K562 (cell line): Measurements from ENCODE around the gene ASIC3. TPM values are rescaled to one million over a fixed set of nuclear protein-coding genes. Genes with fewer than 3 reads are reported as not detected.

ENCODE experiments used
- ATAC-seq: fragments of 200-7000 bp; cut with Tn5 transposase; 3 replicates; pipeline ENCODE4 v1.9.1; 2020; ENCODE audit warnings: moderate library complexity
- BruUV-seq: library from RNA; stranded (reverse); fragments of 400-500 nt; replicated peaks from 2 replicates; lab custom pipeline; 2021; lab: Mats Ljungman, UMichigan
- CTCF ChIA-PET: fragments of 300-600 bp; formaldehyde crosslinking; extraction: SDS; loops from one replicate; lab custom pipeline; 2021; ENCODE audit warnings: low intra/inter-chr PET ratio; lab: Yijun Ruan, JAX
- POLR2A ChIA-PET: fragments of 300-600, 350-650 bp; sonication (Branson Sonifier 250); formaldehyde crosslinking; extraction: SDS; loops from one replicate; lab custom pipeline; 2021; ENCODE audit warnings: antibody characterized with exemption, inconsistent platforms; lab: Yijun Ruan, JAX
- DNase-seq, 4 experiments: peaks; one replicate each; pipeline versions ENCODE4 v3.0.0 to v3.0.0-alpha.2; 2011 to 2018; ENCODE audit warnings: low spot score in 3 of 4, mixed read lengths in 3 of 4; ENCODE audit errors: extremely low read depth in 1 of 4
- FAIRE-seq: peaks from 2 replicates; lab custom pipeline; 2011; peaks lifted over from hg19 to GRCh38; lab: Jason Lieb, UNC
- H2AFZ ChIP-seq: 2 replicates; pipeline ENCODE4 v1.6.0; 2011; ENCODE audit warnings: low read depth, low read length, control low read depth, inconsistent platforms
- H3K27ac ChIP-seq: fragments of 200-600 bp; 3 replicates; pipeline ENCODE4 v1.8.0; 2011; ENCODE audit warnings: low read depth, mild to moderate bottlenecking, control low read depth, inconsistent platforms, low read length, moderate library complexity, mixed read lengths; ENCODE audit errors: extremely low read depth
- H3K27me3 ChIP-seq, 2 experiments: fragments of 300-600 bp in 1 of 2; 2 replicates in 1 of 2; 3 replicates in 1 of 2; pipeline versions ENCODE4 v1.6.0 to v1.8.0; 2011; ENCODE audit warnings: inconsistent platforms in 2 of 2, low read length in 2 of 2, mild to moderate bottlenecking in 1 of 2, mixed read lengths in 1 of 2, moderate library complexity in 1 of 2; ENCODE audit not compliant: control insufficient read depth in 2 of 2, insufficient read depth in 2 of 2
- H3K36me3 ChIP-seq: fragments of 300-600 bp; 3 replicates; pipeline ENCODE4 v1.8.0; 2011; ENCODE audit warnings: mild to moderate bottlenecking, low read length, inconsistent platforms; ENCODE audit not compliant: control insufficient read depth, insufficient read depth
- H3K4me1 ChIP-seq, 2 experiments: fragments of 200-600 bp in 1 of 2; replicated peaks in 1 of 2; 2 replicates in 1 of 2; 3 replicates in 1 of 2; pipeline versions ENCODE4 v1.5.1 to v1.8.0; 2011; ENCODE audit warnings: inconsistent platforms in 2 of 2, low read length in 2 of 2, mild to moderate bottlenecking in 1 of 2, mixed read lengths in 1 of 2, moderate library complexity in 1 of 2; ENCODE audit not compliant: control insufficient read depth in 2 of 2, insufficient read depth in 2 of 2
- H3K4me2 ChIP-seq: 2 replicates; pipeline ENCODE4 v1.6.1; 2011; ENCODE audit warnings: low read length, control low read depth, inconsistent platforms, mixed read lengths; ENCODE audit not compliant: insufficient read depth
- H3K4me3 ChIP-seq: fragments of 200-600 bp; sonication (generic), shearing (Covaris generic); 2 replicates; pipeline ENCODE4 v1.5.1; 2016; ENCODE audit warnings: control low read depth, inconsistent platforms
- H3K79me2 ChIP-seq: fragments of 200-600 bp; 3 replicates; pipeline ENCODE4 v1.8.0; 2011; ENCODE audit warnings: low read length, inconsistent platforms; ENCODE audit not compliant: control insufficient read depth, insufficient read depth
- H3K9ac ChIP-seq, 2 experiments: 2 replicates each; pipeline versions ENCODE4 v1.6.0 to v1.6.1; 2011; ENCODE audit warnings: low read depth in 2 of 2, low read length in 2 of 2, control low read depth in 1 of 2, inconsistent platforms in 1 of 2, mild to moderate bottlenecking in 1 of 2, mixed read lengths in 1 of 2; ENCODE audit not compliant: insufficient read depth in 1 of 2
- H3K9me1 ChIP-seq: one replicate; pipeline ENCODE4 v1.6.0; 2011; ENCODE audit warnings: inconsistent platforms, mild to moderate bottlenecking, low read length, moderate library complexity; ENCODE audit not compliant: control insufficient read depth, insufficient read depth
- H3K9me3 ChIP-seq: replicated peaks from 2 replicates; pipeline ENCODE4 v1.5.1; 2011; ENCODE audit warnings: low read depth, low read length, inconsistent platforms; ENCODE audit not compliant: control insufficient read depth, insufficient read depth
- H4K20me1 ChIP-seq: replicated peaks from 2 replicates; pipeline ENCODE4 v1.6.1; 2011; ENCODE audit warnings: low read length, inconsistent platforms, mixed read lengths; ENCODE audit not compliant: control insufficient read depth, insufficient read depth
- ZNF407 ChIP-seq: fragments of 450-650 bp; IDR thresholded peaks from 2 replicates; pipeline ENCODE4 v1.6.1; 2016; ENCODE audit warnings: low read depth
- WGBS: fragments of 100-300 bp; shearing (Covaris generic); methylation state at CpG from one replicate; pipeline ENCODE4 v1.1.6; 2016; ENCODE audit warnings: low coverage, mixed read lengths; ENCODE audit not compliant: insufficient coverage; ENCODE audit errors: missing lambda C conversion rate; 5-methylcytosine and 5-hydroxymethylcytosine counted together
- in situ Hi-C: fragments of 300-500 bp; cut with MboI; formaldehyde crosslinking; loops from 4 replicates; pipeline ENCODE4 v1.15.0; 2018; ENCODE audit warnings: inconsistent platforms, mixed read lengths
- intact Hi-C: fragments of 100-400 bp; cut with micrococcal nuclease; formaldehyde crosslinking; loops from 2 replicates; pipeline ENCODE4 v1.14.2; 2022
- polyA plus RNA-seq, 8 experiments: library from polyadenylated mRNA; depleted of rRNA in 4 of 8; stranded (reverse) in 5 of 8; unstranded in 3 of 8; fragments of >200 nt; fragmentation: Nextera tagmentation in 2 of 8; fragmentation: Illumina TruSeq in 1 of 8; extraction: Ambion mirVana in 2 of 8; extraction: Trizol in 1 of 8; gene quantifications; 2 replicates each; pipeline versions ENCODE4 v1.2.1 to v1.2.3, GENCODE V29; 2011 to 2014; ENCODE audit warnings: inconsistent platforms in 1 of 8, missing spikeins in 1 of 8
- total RNA-seq, 7 experiments: library from RNA; depleted of rRNA in 6 of 7; stranded (reverse); fragments of >200 nt in 6 of 7; fragmentation: Illumina TruSeq in 2 of 7; extraction: Trizol in 2 of 7; gene quantifications; 2 replicates each; pipeline versions ENCODE4 v1.2.1 to v1.2.3, GENCODE V29; 2011 to 2021; ENCODE audit warnings: low replicate concordance in 1 of 7

ASIC3 gene
- total and polyA plus RNA-seq, 9 of the 15 experiments (the other 6 are each of a cell fraction or from before 2014, with no cell fraction given) = 0.11 to 5.0 (median 0.87) TPM

GRCh38 chr7:151003572-151003971 is 44.8 kb upstream of the ASIC3 start (continued):
- no peak for TF ChIP-seq ZNF407

DNA sequence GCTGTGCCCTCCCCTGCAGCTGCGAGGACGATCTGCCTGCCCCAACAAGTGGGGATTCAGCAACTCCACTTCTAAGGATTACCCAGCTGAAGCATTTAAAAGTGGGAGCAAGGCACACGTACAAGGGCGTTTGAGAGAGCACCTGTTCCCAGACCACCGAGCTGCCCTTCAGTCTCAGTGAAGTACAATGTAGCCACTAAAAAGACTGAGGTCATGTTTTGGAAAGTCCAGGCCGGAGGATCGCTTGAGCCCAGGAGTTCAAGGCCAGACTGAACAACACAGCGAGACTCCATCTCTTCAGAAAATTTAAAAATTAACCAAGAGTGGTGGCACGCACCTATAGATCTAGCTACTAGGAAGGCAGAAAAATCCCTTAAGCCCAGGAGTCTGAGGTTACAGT is 42.8 kb upstream of the ASIC3 start:
- Histone ChIP-seq H4K20me1 (no peaks in the 10 kb centered on the region), H3K27me3 (no peaks in the 10 kb centered on the region), H3K79me2 (peaks cover 19% of the 10 kb centered on the region), H3K36me3 (no peaks in the 10 kb centered on the region), H2AFZ (no peak overlapping the region), H3K27ac (no peak overlapping the region), H3K4me3 (no peak overlapping the region), H3K9me3 (no peaks in the 10 kb centered on the region), H3K9me1 (no peaks in the 10 kb centered on the region), H3K4me2 (no peak overlapping the region), H3K9ac (no peak overlapping the region), H3K4me1 (peaks cover 35 to 63% of the 10 kb centered on the region in 2 experiments)
- ChIA-PET POLR2A (interaction anchor here (0.7 to 8.4 kb wide), 4 partner anchors 9 to 31 kb away, joined by 3 to 146 read pairs (median 10); partner anchors contain the start of genes ABCB8 and ATG9B), CTCF (no interaction called here)
- no peak for ATAC-seq
- no peak for DNase-seq
- intact Hi-C loops (loop anchor here (5.0 kb wide), 1 partner anchor 227 kb away; the partner anchor contains the start of gene CHPF2), in situ Hi-C loops (no loop called here)
- no TSS peak for BruUV-seq
- FAIRE-seq = no peak
- WGBS = 75% methylated on average over 9 of the region's 9 CpGs
